Kidney glomerular epithelial cell (primary cell): ENCODE results near the gene ERC2.

Experiments
- DNase-seq: peaks from one replicate; lab custom pipeline; 2025; lab: John Stamatoyannopoulos, UW

The ERC2 gene

GRCh38 chr3:56123487-56123886, 344.8 kb downstream of the ERC2 start:
- DNase-seq: no peak

GRCh38 chr3:56122911-56123310, 345.4 kb downstream of the ERC2 start:
- no peak for DNase-seq

GRCh38 chr3:56121716-56122115, 346.6 kb downstream of the ERC2 start:
- DNase-seq: no peak

GRCh38 chr3:56119575-56120349, 348.5 kb downstream of the ERC2 start:
- DNase-seq: no peak

- DNase-seq: no peak
Observed at GRCh38 chr3:56118968-56119367, 349.3 kb downstream of the ERC2 start.

GRCh38 chr3:56115698-56116097, 352.6 kb downstream of the ERC2 start:
- DNase-seq: no peak

GRCh38 chr3:56115199-56115598, 353.1 kb downstream of the ERC2 start:
- DNase-seq: no peak

- no peak for DNase-seq
Observed at GRCh38 chr3:56113908-56114307, 354.4 kb downstream of the ERC2 start.

GRCh38 chr3:56113231-56113630, 355.0 kb downstream of the ERC2 start:
- DNase-seq: no peak

- no peak for DNase-seq
Observed at GRCh38 chr3:56111606-56112304, 356.5 kb downstream of the ERC2 start.

- no peak for DNase-seq
Observed at GRCh38 chr3:56110886-56111285, 357.4 kb downstream of the ERC2 start.

GRCh38 chr3:56107157-56107556, 361.1 kb downstream of the ERC2 start:
- no peak for DNase-seq

GRCh38 chr3:56102032-56102431, 366.2 kb downstream of the ERC2 start:
- no peak for DNase-seq

GRCh38 chr3:56101576-56101975, 366.7 kb downstream of the ERC2 start:
- no peak for DNase-seq

GRCh38 chr3:56096999-56097398, 371.3 kb downstream of the ERC2 start:
- DNase-seq: no peak

- DNase-seq: no peak
Observed at GRCh38 chr3:56094170-56094569, 374.1 kb downstream of the ERC2 start.

GRCh38 chr3:56089739-56090138, 378.5 kb downstream of the ERC2 start:
- no peak for DNase-seq

- no peak for DNase-seq
Observed at GRCh38 chr3:56087451-56088053, 380.7 kb downstream of the ERC2 start.

GRCh38 chr3:56086355-56086754, 381.9 kb downstream of the ERC2 start:
- no peak for DNase-seq

GRCh38 chr3:56081246-56081645, 387.0 kb downstream of the ERC2 start:
- DNase-seq: no peak

- no peak for DNase-seq
Observed at GRCh38 chr3:56076746-56077145, 391.5 kb downstream of the ERC2 start.

- DNase-seq: no peak
Observed at GRCh38 chr3:56075089-56075488, 393.2 kb downstream of the ERC2 start.

GRCh38 chr3:56069766-56070165, 398.5 kb downstream of the ERC2 start:
- DNase-seq: no peak
